Activated CD4-positive, alpha-beta memory T cell treated with anti-CD3 and anti-CD28 coated beads, Interleukin-2, amount 10 ng/mL, durations not matched to agents 7 days and 5 days (primary cell): ENCODE measurements around the gene CBLN4. TPM values are rescaled to one million over a fixed set of nuclear protein-coding genes. Genes with fewer than 3 reads are reported as not detected.

Source experiments
- CTCF ChIA-PET: fragments of 350-600 bp; sonication (Branson Sonifier 250); formaldehyde crosslinking; loops from one replicate; lab custom pipeline; 2021; ENCODE audit warnings: antibody characterized with exemption, inconsistent platforms; lab: Charles Lee
- POLR2A ChIA-PET: fragments of 350-600 bp; sonication (Branson Sonifier 250); formaldehyde crosslinking; loops from one replicate; lab custom pipeline; 2021; ENCODE audit warnings: antibody characterized with exemption; lab: Charles Lee
- DNase-seq: peaks from one replicate; pipeline ENCODE4 v3.0.0-alpha.2; 2020
- H3K27ac Mint-ChIP-seq: one replicate; pipeline ENCODE4 v1.8.0; 2021; ENCODE audit warnings: mild to moderate bottlenecking, mixed read lengths
- H3K27me3 Mint-ChIP-seq: one replicate; pipeline ENCODE4 v1.8.0; 2021; ENCODE audit warnings: mixed read lengths
- H3K36me3 Mint-ChIP-seq: one replicate; pipeline ENCODE4 v1.8.0; 2021; ENCODE audit warnings: low read depth, mixed read lengths
- H3K4me1 Mint-ChIP-seq: one replicate; pipeline ENCODE4 v1.8.0; 2021; ENCODE audit warnings: mixed read lengths
- H3K4me3 Mint-ChIP-seq: one replicate; pipeline ENCODE4 v1.8.0; 2021; ENCODE audit warnings: mild to moderate bottlenecking, mixed read lengths
- H3K9me3 Mint-ChIP-seq: one replicate; pipeline ENCODE4 v1.8.0; 2021; ENCODE audit warnings: mixed read lengths
- total RNA-seq, 2 experiments: library from RNA; stranded (reverse); gene quantifications; one replicate each; pipeline ENCODE4 v1.2.3, GENCODE V29; 2021

The CBLN4 gene
- total RNA-seq, 2 experiments from 2014 or later: not detected

DNA sequence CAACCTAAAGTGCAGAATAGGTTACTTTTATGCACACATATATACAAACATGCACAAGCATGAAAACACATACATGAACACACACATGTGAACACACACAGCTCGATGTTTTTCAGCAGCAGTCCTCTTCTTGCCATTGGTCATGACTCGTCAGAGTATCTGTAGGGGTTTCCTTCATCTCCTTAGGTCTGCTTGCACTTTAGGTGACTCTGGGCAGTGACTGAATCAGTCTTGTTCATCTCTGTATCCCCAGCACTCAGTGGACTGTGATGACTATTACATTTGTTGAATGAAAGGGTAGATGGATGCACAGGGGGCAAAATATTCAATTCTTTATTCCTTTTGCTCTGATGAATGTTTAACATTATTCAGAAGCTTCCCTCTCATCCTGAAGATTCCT is 26.8 kb downstream of the CBLN4 start:
- CTCF ChIA-PET: no interaction called here
- H3K9me3 Mint-ChIP-seq: peaks cover 17% of the 10 kb centered on the region

DNA sequence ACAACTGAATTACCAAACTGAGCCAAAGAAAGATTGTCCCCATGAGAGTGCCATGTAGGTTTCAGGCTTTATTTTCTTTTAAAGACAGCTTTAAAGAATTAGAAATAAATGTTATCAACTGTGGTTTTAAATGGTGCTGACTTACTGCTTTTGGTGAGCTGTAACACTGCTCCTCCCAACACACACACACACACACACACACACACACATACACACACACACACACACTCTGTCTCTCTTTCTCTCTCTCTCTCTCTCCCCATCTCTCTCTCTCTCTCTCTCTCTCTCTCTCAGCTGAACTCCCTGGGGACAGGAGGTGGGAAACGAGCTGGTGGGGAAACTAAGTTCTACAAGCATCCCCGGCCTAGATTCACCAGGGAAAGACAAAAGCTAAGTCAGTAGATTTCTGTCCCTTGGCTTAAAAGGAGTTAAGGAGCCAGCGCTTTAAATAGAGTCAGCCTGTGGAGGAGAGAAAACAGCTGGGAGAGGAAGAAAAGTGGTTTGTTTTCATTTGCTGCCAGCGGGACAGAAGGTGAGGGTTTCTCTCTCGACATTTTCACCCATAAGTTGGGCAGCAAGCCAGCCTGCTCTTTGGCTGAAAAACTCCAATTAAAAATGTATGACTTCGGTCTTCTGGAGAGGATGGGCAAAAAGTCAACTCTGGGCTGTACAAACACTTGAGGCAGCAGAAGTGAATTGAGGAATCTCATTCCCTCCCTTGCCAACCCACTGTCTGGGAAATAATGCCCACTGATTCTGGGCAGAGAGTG is 27.4 kb downstream of the CBLN4 start:
- Mint-ChIP-seq H3K4me1 (no peaks in the 10 kb centered on the region), H3K36me3 (no peaks in the 10 kb centered on the region), H3K27me3 (no peaks in the 10 kb centered on the region), H3K27ac (no peak overlapping the region), H3K9me3 (peaks cover 19% of the 10 kb centered on the region), H3K4me3 (no peak overlapping the region)
- POLR2A ChIA-PET: no interaction called here
- CTCF ChIA-PET: no interaction called here
- no peak for DNase-seq

More for the DNA sequence above, 26.8 kb downstream of the CBLN4 start:
- Mint-ChIP-seq H3K36me3 (no peaks in the 10 kb centered on the region), H3K4me3 (no peak overlapping the region), H3K4me1 (no peaks in the 10 kb centered on the region), H3K27ac (no peak overlapping the region), H3K27me3 (no peaks in the 10 kb centered on the region)
- POLR2A ChIA-PET: no interaction called here
- DNase-seq: no peak

GRCh38 chr20:55974491-55975202 is 30.7 kb downstream of the CBLN4 start:
- H3K36me3 Mint-ChIP-seq: no peaks in the 10 kb centered on the region
- ChIA-PET POLR2A (no interaction called here), CTCF (no interaction called here)
- H3K27ac Mint-ChIP-seq: no peak overlapping the region
- peaks cover 12% of the 10 kb centered on the region for H3K9me3 Mint-ChIP-seq
- H3K27me3 Mint-ChIP-seq: no peaks in the 10 kb centered on the region
- no peak overlapping the region for H3K4me3 Mint-ChIP-seq
- no peak for DNase-seq
- H3K4me1 Mint-ChIP-seq: no peaks in the 10 kb centered on the region

- no peaks in the 10 kb centered on the region for H3K4me1 Mint-ChIP-seq
- no peaks in the 10 kb centered on the region for H3K36me3 Mint-ChIP-seq
- H3K9me3 Mint-ChIP-seq: peaks cover 10% of the 10 kb centered on the region
- H3K27me3 Mint-ChIP-seq: no peaks in the 10 kb centered on the region
- no peak overlapping the region for H3K4me3 Mint-ChIP-seq
- no peak for DNase-seq
- ChIA-PET POLR2A (no interaction called here), CTCF (no interaction called here)
- no peak overlapping the region for H3K27ac Mint-ChIP-seq
These were observed 40.5 kb downstream of the CBLN4 start for GRCh38 chr20:55964790-55965189.

DNA sequence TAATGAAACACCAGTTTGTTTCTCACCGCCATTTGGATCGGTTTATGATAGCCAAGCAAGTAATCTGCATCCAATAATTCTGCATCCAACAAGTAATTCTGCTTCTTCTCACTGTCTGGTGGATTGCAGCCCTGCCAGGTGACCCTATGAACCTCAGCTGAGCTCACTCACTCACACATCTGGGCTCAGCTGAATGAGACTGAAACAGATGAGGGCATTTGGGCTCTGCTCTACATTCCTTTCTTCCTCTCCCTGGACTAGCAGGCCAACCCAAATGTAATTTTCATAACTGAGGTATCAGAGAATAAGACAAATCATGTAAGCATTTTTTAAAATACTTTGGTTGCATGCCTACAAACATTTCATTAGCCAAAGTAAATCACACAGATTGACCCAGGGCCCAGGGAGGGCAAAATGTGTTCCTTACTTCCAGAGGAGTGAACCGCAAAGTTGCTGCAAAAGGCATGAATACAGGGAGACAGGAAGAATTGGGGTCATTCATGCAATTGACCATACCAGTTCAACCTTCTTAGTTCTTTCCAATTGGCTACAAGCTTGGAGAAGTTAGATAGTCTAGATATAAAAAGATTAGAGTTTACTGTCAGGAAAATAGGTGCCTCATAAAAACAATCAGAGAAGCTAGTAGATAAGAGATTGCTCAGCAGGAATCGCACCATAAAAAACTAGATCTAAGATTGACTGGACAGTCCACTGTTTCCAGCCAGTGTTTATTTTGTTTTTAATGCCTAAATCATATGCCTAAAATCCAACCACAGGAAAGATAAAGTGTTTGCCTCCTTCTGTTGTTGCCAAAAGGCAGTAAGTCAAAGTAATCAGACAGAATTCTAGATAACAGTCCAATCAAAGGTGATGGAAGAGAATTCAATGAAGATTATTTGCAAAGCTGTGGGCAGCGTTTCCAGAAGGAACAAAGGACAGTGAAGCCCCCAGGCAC is 43.7 kb downstream of the CBLN4 start:
- CTCF ChIA-PET: no interaction called here
- DNase-seq: no peak

GRCh38 chr20:55953201-55953600 is 52.1 kb downstream of the CBLN4 start:
- ChIA-PET CTCF (no interaction called here), POLR2A (no interaction called here)
- H3K9me3 Mint-ChIP-seq: peaks cover 14% of the 10 kb centered on the region
- no peak overlapping the region for H3K4me3 Mint-ChIP-seq
- DNase-seq: no peak
- no peaks in the 10 kb centered on the region for H3K36me3 Mint-ChIP-seq
- no peaks in the 10 kb centered on the region for H3K4me1 Mint-ChIP-seq
- no peak overlapping the region for H3K27ac Mint-ChIP-seq
- H3K27me3 Mint-ChIP-seq: no peaks in the 10 kb centered on the region

More for the DNA sequence above, 43.7 kb downstream of the CBLN4 start:
- H3K4me1 Mint-ChIP-seq: no peaks in the 10 kb centered on the region
- no peaks in the 10 kb centered on the region for H3K27me3 Mint-ChIP-seq
- no peaks in the 10 kb centered on the region for H3K36me3 Mint-ChIP-seq
- POLR2A ChIA-PET: no interaction called here
- peaks cover 5% of the 10 kb centered on the region for H3K9me3 Mint-ChIP-seq
- no peak overlapping the region for H3K27ac Mint-ChIP-seq
- no peak overlapping the region for H3K4me3 Mint-ChIP-seq

- no peaks in the 10 kb centered on the region for H3K27me3 Mint-ChIP-seq
- ChIA-PET CTCF (no interaction called here), POLR2A (no interaction called here)
- peaks cover 24% of the 10 kb centered on the region for H3K9me3 Mint-ChIP-seq
- DNase-seq: no peak
- no peak overlapping the region for H3K4me3 Mint-ChIP-seq
- H3K27ac Mint-ChIP-seq: no peak overlapping the region
- no peaks in the 10 kb centered on the region for H3K4me1 Mint-ChIP-seq
- H3K36me3 Mint-ChIP-seq: no peaks in the 10 kb centered on the region
These were observed 57.6 kb downstream of the CBLN4 start for GRCh38 chr20:55947701-55948100.

Other genes with a start within 250 kb of the CBLN4 start
- gene MC3R, start 243.2 kb upstream of the CBLN4 start, total RNA-seq: not detected